Panc1 (cell line): ENCODE results near the gene STARD4. TPM values are rescaled to one million over a fixed set of nuclear protein-coding genes. Genes with fewer than 3 reads are reported as not detected.

Experiments
- ATAC-seq: fragments of 200-7000 bp; cut with Tn5 transposase; 2 replicates; pipeline ENCODE4 v1.9.1; 2020; ENCODE audit warnings: mild to moderate bottlenecking, moderate library complexity
- BruUV-seq: library from RNA; stranded (reverse); fragments of 400-500 nt; replicated peaks from 2 replicates; lab custom pipeline; 2021; lab: Mats Ljungman, UMichigan
- CTCF ChIA-PET: fragments of 300-600 bp; sonication (Branson Sonifier 250); formaldehyde crosslinking; loops from one replicate; lab custom pipeline; 2022; ENCODE audit warnings: antibody characterized with exemption; lab: Charles Lee
- POLR2A ChIA-PET: fragments of 300-600 bp; sonication (Branson Sonifier 250); formaldehyde crosslinking; loops from one replicate; lab custom pipeline; 2022; ENCODE audit warnings: antibody characterized with exemption; lab: Charles Lee
- DNase-seq: peaks from one replicate; pipeline ENCODE4 v3.0.0-alpha.2; 2010; ENCODE audit warnings: low read depth, low spot score
- H3K27ac ChIP-seq: 2 replicates; pipeline ENCODE4 v1.5.1; 2011; ENCODE audit warnings: mild to moderate bottlenecking, low read length, inconsistent platforms
- H3K27me3 ChIP-seq: fragments of 200-500 bp; sonication (Bioruptor generic); 2 replicates; pipeline ENCODE4 v1.6.0; 2014; ENCODE audit warnings: low read length, inconsistent platforms; ENCODE audit not compliant: control insufficient read depth, insufficient read depth
- H3K36me3 ChIP-seq: fragments of 200-500 bp; sonication (Bioruptor generic); 2 replicates; pipeline ENCODE4 v1.5.1; 2014; ENCODE audit warnings: inconsistent platforms, mild to moderate bottlenecking, low read length, moderate library complexity; ENCODE audit not compliant: control insufficient read depth, insufficient read depth
- H3K4me1 ChIP-seq: 2 replicates; pipeline ENCODE4 v1.5.1; 2011; ENCODE audit warnings: inconsistent platforms, mild to moderate bottlenecking, low read length, moderate library complexity; ENCODE audit not compliant: control insufficient read depth, insufficient read depth
- H3K4me3 ChIP-seq, 2 experiments: 2 replicates each; pipeline ENCODE4 v1.5.1; 2011 to 2012; ENCODE audit warnings: low read depth in 2 of 2, low read length in 2 of 2, mild to moderate bottlenecking in 2 of 2, inconsistent platforms in 1 of 2, moderate library complexity in 1 of 2
- H3K9me3 ChIP-seq: fragments of 200-500 bp; sonication (Bioruptor generic); 2 replicates; pipeline ENCODE4 v1.5.1; 2014; ENCODE audit warnings: low read depth, mild to moderate bottlenecking, inconsistent platforms, low read length, moderate library complexity; ENCODE audit not compliant: control insufficient read depth, insufficient read depth
- CTCF ChIP-seq: fragments of 450-650 bp; IDR thresholded peaks from 2 replicates; pipeline ENCODE4 v1.5.1; 2017; ENCODE audit warnings: mild to moderate bottlenecking
- POLR2AphosphoS5 ChIP-seq: IDR thresholded peaks from 2 replicates; pipeline ENCODE4 v1.6.1; 2012; ENCODE audit warnings: mild to moderate bottlenecking, low read depth, low read length, moderate library complexity
- REST ChIP-seq, 2 experiments: IDR thresholded peaks; 2 replicates each; pipeline ENCODE4 v1.6.1; 2011 to 2012; ENCODE audit warnings: low read depth in 2 of 2, control low read depth in 1 of 2, low read length in 1 of 2, mild to moderate bottlenecking in 1 of 2, moderate library complexity in 1 of 2; ENCODE audit not compliant: insufficient read depth in 1 of 2
- SIN3A ChIP-seq: IDR thresholded peaks from 2 replicates; pipeline ENCODE4 v1.6.1; 2012; ENCODE audit warnings: low read depth, mild to moderate bottlenecking, low read length, moderate library complexity, borderline replicate concordance; ENCODE audit not compliant: insufficient read depth
- TCF7L2 ChIP-seq: IDR thresholded peaks from 2 replicates; pipeline ENCODE4 v1.6.1; 2011; ENCODE audit warnings: mild to moderate bottlenecking, low read depth, low read length, inconsistent platforms
- in situ Hi-C: cut with HindIII; loops from 2 replicates; pipeline ENCODE4 v1.10.0; 2016; ENCODE audit warnings: low sequenced_read_pairs, low pct_unique_long_range_greater_than_20kb
- intact Hi-C: fragments of 100-400 bp; cut with micrococcal nuclease; formaldehyde crosslinking; loops from one replicate; pipeline ENCODE4 v1.10.0; 2022; ENCODE audit not compliant: unreplicated experiment
- total RNA-seq: library from RNA; stranded (reverse); gene quantifications from one replicate; pipeline ENCODE4 v1.2.1, GENCODE V29; 2021; ENCODE audit not compliant: unreplicated experiment

The STARD4 gene
- total RNA-seq, 1 experiment from 2014 or later = 26.0 TPM

GRCh38 chr5:111486055-111486454 lies 26.3 kb downstream of the STARD4 start:
- no peak for DNase-seq
- Histone ChIP-seq H3K4me3 (no peak overlapping the region), H3K36me3 (no peaks in the 10 kb centered on the region), H3K27me3 (no peaks in the 10 kb centered on the region), H3K27ac (no peak overlapping the region), H3K9me3 (no peaks in the 10 kb centered on the region), H3K4me1 (no peaks in the 10 kb centered on the region)
- no TSS peak for BruUV-seq
- ChIA-PET CTCF (no interaction called here), POLR2A (no interaction called here)
- in situ Hi-C loops (no loop called here), intact Hi-C loops (no loop called here)
- TF ChIP-seq TCF7L2 (no peak), CTCF (no peak), POLR2AphosphoS5 (no peak), REST (IDR thresholded peaks at IDR 0.05; ENCODE audit: insufficient read depth in 1 of 2, low read depth in 2 of 2, low read length in 1 of 2) (no peak), SIN3A (no peak)
- ATAC-seq = no peak

GRCh38 chr5:111480346-111480745 lies 32.0 kb downstream of the STARD4 start:
- Histone ChIP-seq H3K27ac (no peak overlapping the region), H3K4me1 (no peaks in the 10 kb centered on the region), H3K36me3 (no peaks in the 10 kb centered on the region), H3K9me3 (no peaks in the 10 kb centered on the region), H3K4me3 (no peak overlapping the region), H3K27me3 (no peaks in the 10 kb centered on the region)
- POLR2A ChIA-PET = no interaction called here
- intact Hi-C loops (no loop called here), in situ Hi-C loops (no loop called here)
- TF ChIP-seq CTCF (no peak), POLR2AphosphoS5 (no peak), SIN3A (no peak)
- DNase-seq (no peak), ATAC-seq (no peak)
- CTCF ChIA-PET = no interaction called here
- BruUV-seq = no TSS peak
